ENCODE measurements around the gene FAM20C. TPM values are rescaled to one million over a fixed set of nuclear protein-coding genes. Genes with fewer than 3 reads are reported as not detected.

FAM20C gene
- total RNA-seq, 4 donors from 2014 or later = 9.6 to 35.3 (median 18.6) TPM

- no peaks in the 10 kb centered on the region for H3K4me1 ChIP-seq
- TF ChIP-seq POLR2A (IDR thresholded peaks at IDR 0.05) (no peak), CTCF (IDR thresholded peaks at IDR 0.05 in 4 of 5, conservative IDR thresholded peaks at IDR 0.05 in 1 of 5) (no peak)
- intact Hi-C loops (cut with DNase I; ENCODE audit: low total_unique reads) (no loop called here), in situ Hi-C loops (cut with MboI; ENCODE audit: low sequenced_read_pairs in 4 of 4) (no loop called here)
- no peak overlapping the region for H3K27ac ChIP-seq
- DNase-seq (no peak), ATAC-seq (no peak)
- no peaks in the 10 kb centered on the region for H3K9me3 ChIP-seq
- peaks cover 13 to 19% (median 18%) of the 10 kb centered on the region in 3 donors for H3K27me3 ChIP-seq
- H3K36me3 ChIP-seq = no peaks in the 10 kb centered on the region
- H3K4me3 ChIP-seq = no peak overlapping the region
Observed at GRCh38 chr7:298743-299142, 106.4 kb downstream of the FAM20C start.

- no peak for DNase-seq
- Histone ChIP-seq H3K9me3 (no peaks in the 10 kb centered on the region), H3K36me3 (no peaks in the 10 kb centered on the region), H3K27ac (no peak overlapping the region), H3K4me1 (no peaks in the 10 kb centered on the region), H3K4me3 (no peak overlapping the region), H3K27me3 (peaks cover 9 to 15% (median 14%) of the 10 kb centered on the region in 3 donors)
- no peak for TF ChIP-seq POLR2A (IDR thresholded peaks at IDR 0.05)
- TF ChIP-seq CTCF (IDR thresholded peaks at IDR 0.05 in 4 of 5, conservative IDR thresholded peaks at IDR 0.05 in 1 of 5) = no peak
- ATAC-seq = no peak
- in situ Hi-C loops (cut with MboI; ENCODE audit: low sequenced_read_pairs in 4 of 4) (no loop called here), intact Hi-C loops (cut with DNase I; ENCODE audit: low total_unique reads) (no loop called here)
Observed at GRCh38 chr7:299169-299568, 106.8 kb downstream of the FAM20C start.

- no peak for TF ChIP-seq POLR2A (IDR thresholded peaks at IDR 0.05)
- no peak for TF ChIP-seq CTCF (IDR thresholded peaks at IDR 0.05 in 4 of 5, conservative IDR thresholded peaks at IDR 0.05 in 1 of 5)
- Histone ChIP-seq H3K9me3 (no peaks in the 10 kb centered on the region), H3K27ac (no peak overlapping the region), H3K4me3 (no peak overlapping the region), H3K36me3 (no peaks in the 10 kb centered on the region), H3K4me1 (no peaks in the 10 kb centered on the region), H3K27me3 (peaks cover 9 to 10% (median 10%) of the 10 kb centered on the region in 3 donors)
- in situ Hi-C loops (cut with MboI; ENCODE audit: low sequenced_read_pairs in 4 of 4) = no loop called here
- intact Hi-C loops (cut with DNase I; ENCODE audit: low total_unique reads) = no loop called here
- no peak for DNase-seq
- ATAC-seq = no peak
Observed at GRCh38 chr7:299628-300027, 107.3 kb downstream of the FAM20C start.

GRCh38 chr7:300048-300447, 107.7 kb downstream of the FAM20C start:
- intact Hi-C loops (cut with DNase I; ENCODE audit: low total_unique reads) = no loop called here
- peaks cover 5 to 6% (median 6%) of the 10 kb centered on the region in 3 donors for H3K27me3 ChIP-seq
- no peak for DNase-seq
- H3K36me3 ChIP-seq = no peaks in the 10 kb centered on the region
- H3K9me3 ChIP-seq = no peaks in the 10 kb centered on the region
- ATAC-seq = no peak
- H3K27ac ChIP-seq = no peak overlapping the region
- no peak overlapping the region for H3K4me3 ChIP-seq
- in situ Hi-C loops (cut with MboI; ENCODE audit: low sequenced_read_pairs in 4 of 4) = no loop called here
- TF ChIP-seq POLR2A (IDR thresholded peaks at IDR 0.05) (no peak), CTCF (IDR thresholded peaks at IDR 0.05 in 4 of 5, conservative IDR thresholded peaks at IDR 0.05 in 1 of 5) (no peak)
- H3K4me1 ChIP-seq = no peaks in the 10 kb centered on the region

All from gastrocnemius medialis (tissue), 4 donors.